Parathyroid adenoma (tissue), 2 donors: ENCODE measurements around the gene EXOC4.
A peak's percentile ranks its signal among the peaks of the same experiment; 100 is the strongest.

ENCODE experiments used
- H2AFZ ChIP-seq: fragments of 300-600 bp; sonication (generic); one replicate; pipeline ENCODE4 v1.7.0; 2017; ENCODE audit warnings: antibody characterized with exemption, mild to moderate bottlenecking
- H3K27ac ChIP-seq: fragments of 300-600 bp; sonication (generic); one replicate; pipeline ENCODE4 v1.7.0; 2017
- H3K27me3 ChIP-seq: fragments of 300-600 bp; sonication (generic); one replicate; pipeline ENCODE4 v1.7.0; 2017; ENCODE audit warnings: low read length; ENCODE audit not compliant: control insufficient read depth, insufficient read depth
- H3K36me3 ChIP-seq: fragments of 300-600 bp; sonication (generic); one replicate; pipeline ENCODE4 v1.7.0; 2017; ENCODE audit warnings: low read length; ENCODE audit not compliant: control insufficient read depth, insufficient read depth
- H3K4me1 ChIP-seq: fragments of 300-600 bp; sonication (generic); one replicate; pipeline ENCODE4 v1.7.0; 2017; ENCODE audit warnings: control low read depth
- H3K4me2 ChIP-seq: fragments of 300-600 bp; sonication (generic); one replicate; pipeline ENCODE4 v1.7.0; 2017; ENCODE audit warnings: low read length
- H3K4me3 ChIP-seq: fragments of 300-600 bp; sonication (generic); one replicate; pipeline ENCODE4 v1.7.0; 2017; ENCODE audit warnings: low read depth, low read length
- H3K79me2 ChIP-seq: fragments of 300-600 bp; sonication (generic); one replicate; pipeline ENCODE4 v1.7.0; 2017; ENCODE audit warnings: control low read depth
- H3K9ac ChIP-seq: fragments of 300-600 bp; sonication (generic); one replicate; pipeline ENCODE4 v1.7.0; 2017; ENCODE audit warnings: mild to moderate bottlenecking
- H3K9me3 ChIP-seq: fragments of 300-600 bp; sonication (generic); one replicate; pipeline ENCODE4 v1.7.0; 2017; ENCODE audit warnings: low read length; ENCODE audit not compliant: control insufficient read depth
- CTCF ChIP-seq: fragments of 300-600 bp; sonication (generic); IDR thresholded peaks from one replicate; pipeline ENCODE4 v1.7.0; 2017; ENCODE audit warnings: antibody characterized with exemption, mild to moderate bottlenecking
- donor health status: primary hyperparathyroidism.

The EXOC4 gene

GRCh38 chr7:134016223-134016941 is 763.5 kb downstream of the EXOC4 start:
- Histone ChIP-seq H3K4me3 (no peak overlapping the region), H3K4me2 (no peak overlapping the region)

GRCh38 chr7:134016942-134017303 is 764.0 kb downstream of the EXOC4 start:
- Histone ChIP-seq H3K27me3 (no peaks in the 10 kb centered on the region), H3K9me3 (no peaks in the 10 kb centered on the region), H3K4me1 (no peaks in the 10 kb centered on the region), H3K4me2 (no peak overlapping the region), H2AFZ (no peak overlapping the region), H3K27ac (no peak overlapping the region), H3K79me2 (no peaks in the 10 kb centered on the region), H3K4me3 (no peak overlapping the region), H3K36me3 (no peaks in the 10 kb centered on the region), H3K9ac (no peak overlapping the region)
- peak; percentile 3 for TF ChIP-seq CTCF

More at GRCh38 chr7:134016223-134016941, 763.5 kb downstream of the EXOC4 start:
- Histone ChIP-seq H3K36me3 (no peaks in the 10 kb centered on the region), H3K79me2 (no peaks in the 10 kb centered on the region), H3K27me3 (no peaks in the 10 kb centered on the region), H3K9me3 (no peaks in the 10 kb centered on the region), H3K9ac (no peak overlapping the region), H2AFZ (no peak overlapping the region), H3K27ac (no peak overlapping the region), H3K4me1 (no peaks in the 10 kb centered on the region)
- peak; percentile 64 for TF ChIP-seq CTCF

GRCh38 chr7:134018306-134018705 is 765.4 kb downstream of the EXOC4 start:
- no peak overlapping the region for H3K4me2 ChIP-seq

GRCh38 chr7:134019251-134019650 is 766.4 kb downstream of the EXOC4 start:
- Histone ChIP-seq H2AFZ (no peak overlapping the region), H3K9me3 (no peaks in the 10 kb centered on the region), H3K27ac (no peak overlapping the region), H3K27me3 (no peaks in the 10 kb centered on the region), H3K4me1 (no peaks in the 10 kb centered on the region), H3K79me2 (no peaks in the 10 kb centered on the region), H3K36me3 (no peaks in the 10 kb centered on the region), H3K9ac (no peak overlapping the region), H3K4me2 (no peak overlapping the region), H3K4me3 (no peak overlapping the region)
- no peak for TF ChIP-seq CTCF

More at GRCh38 chr7:134018306-134018705, 765.4 kb downstream of the EXOC4 start:
- no peaks in the 10 kb centered on the region for H3K9me3 ChIP-seq
- H3K4me3 ChIP-seq = no peak overlapping the region
- H3K79me2 ChIP-seq = no peaks in the 10 kb centered on the region
- H3K9ac ChIP-seq = no peak overlapping the region
- no peak overlapping the region for H2AFZ ChIP-seq
- no peak overlapping the region for H3K27ac ChIP-seq
- no peaks in the 10 kb centered on the region for H3K36me3 ChIP-seq
- TF ChIP-seq CTCF = no peak
- no peaks in the 10 kb centered on the region for H3K4me1 ChIP-seq
- H3K27me3 ChIP-seq = no peaks in the 10 kb centered on the region

GRCh38 chr7:134021836-134022235 is 769.0 kb downstream of the EXOC4 start:
- Histone ChIP-seq H3K9ac (no peak overlapping the region), H3K4me1 (no peaks in the 10 kb centered on the region), H3K36me3 (no peaks in the 10 kb centered on the region), H3K9me3 (no peaks in the 10 kb centered on the region), H3K27me3 (no peaks in the 10 kb centered on the region), H2AFZ (no peak overlapping the region), H3K79me2 (no peaks in the 10 kb centered on the region), H3K27ac (no peak overlapping the region), H3K4me3 (no peak overlapping the region), H3K4me2 (no peak overlapping the region)
- no peak for TF ChIP-seq CTCF
